ENCODE measurements around the gene PALM2AKAP2. TPM values are rescaled to one million over a fixed set of nuclear protein-coding genes. Genes with fewer than 3 reads are reported as not detected.
A peak's percentile ranks its signal among the peaks of the same experiment; 100 is the strongest.

The PALM2AKAP2 gene
- total and polyA plus RNA-seq, 2 donors from 2014 or later = 0.26 to 10.6 TPM

DNA sequence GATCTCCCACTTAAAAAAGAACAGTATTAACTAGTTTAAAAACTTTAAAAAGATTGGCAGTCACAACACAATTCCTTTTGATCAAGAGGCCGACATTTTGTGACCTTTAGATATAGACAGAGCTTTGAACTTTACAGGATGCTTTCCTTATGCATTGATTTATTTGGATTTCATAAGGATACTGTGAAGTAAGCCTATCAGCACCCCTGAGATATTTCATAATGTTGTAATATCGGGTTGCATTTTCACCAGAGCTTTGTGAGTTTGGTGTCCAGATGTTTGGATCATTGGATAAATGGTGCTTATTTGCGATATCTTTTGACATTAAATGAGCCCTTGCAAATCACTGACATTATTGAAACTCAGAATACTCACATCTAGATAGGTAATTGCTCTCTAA, 7.7 kb downstream of the PALM2AKAP2 start:
- no peak overlapping the region for H3K27ac ChIP-seq (ENCODE audit: low read depth in 2 of 2, low read length in 2 of 2)
- H3K4me3 ChIP-seq (ENCODE audit: low read length in 3 of 3) = no peak overlapping the region
- intact Hi-C loops (cut with DNase I) = no loop called here
- no peaks in the 10 kb centered on the region for H3K27me3 ChIP-seq (ENCODE audit: control insufficient read depth, insufficient read depth, low read length)
- FAIRE-seq (no peak), DNase-seq (no peak)
- no peaks in the 10 kb centered on the region for H3K9me3 ChIP-seq (ENCODE audit: control insufficient read depth in 2 of 3, insufficient read depth in 1 of 3, low read length in 3 of 3)
- peaks cover 0 to 11% (median 5%) of the 10 kb centered on the region in 3 donors for H3K4me1 ChIP-seq (ENCODE audit: control insufficient read depth in 2 of 3, insufficient read depth in 2 of 3, low read depth in 1 of 3, low read length in 3 of 3)
- no peaks in the 10 kb centered on the region for H3K36me3 ChIP-seq (ENCODE audit: control insufficient read depth in 2 of 3, insufficient read depth in 3 of 3, low read length in 3 of 3)
- TF ChIP-seq, protein P1, sequence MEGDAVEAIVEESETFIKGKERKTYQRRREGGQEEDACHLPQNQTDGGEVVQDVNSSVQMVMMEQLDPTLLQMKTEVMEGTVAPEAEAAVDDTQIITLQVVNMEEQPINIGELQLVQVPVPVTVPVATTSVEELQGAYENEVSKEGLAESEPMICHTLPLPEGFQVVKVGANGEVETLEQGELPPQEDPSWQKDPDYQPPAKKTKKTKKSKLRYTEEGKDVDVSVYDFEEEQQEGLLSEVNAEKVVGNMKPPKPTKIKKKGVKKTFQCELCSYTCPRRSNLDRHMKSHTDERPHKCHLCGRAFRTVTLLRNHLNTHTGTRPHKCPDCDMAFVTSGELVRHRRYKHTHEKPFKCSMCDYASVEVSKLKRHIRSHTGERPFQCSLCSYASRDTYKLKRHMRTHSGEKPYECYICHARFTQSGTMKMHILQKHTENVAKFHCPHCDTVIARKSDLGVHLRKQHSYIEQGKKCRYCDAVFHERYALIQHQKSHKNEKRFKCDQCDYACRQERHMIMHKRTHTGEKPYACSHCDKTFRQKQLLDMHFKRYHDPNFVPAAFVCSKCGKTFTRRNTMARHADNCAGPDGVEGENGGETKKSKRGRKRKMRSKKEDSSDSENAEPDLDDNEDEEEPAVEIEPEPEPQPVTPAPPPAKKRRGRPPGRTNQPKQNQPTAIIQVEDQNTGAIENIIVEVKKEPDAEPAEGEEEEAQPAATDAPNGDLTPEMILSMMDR (IDR thresholded peaks at IDR 0.05; ENCODE audit: borderline replicate concordance, extremely low read depth, insufficient read depth) = no peak
- no peak overlapping the region for H3K9ac ChIP-seq (ENCODE audit: low read length in 3 of 3)

DNA sequence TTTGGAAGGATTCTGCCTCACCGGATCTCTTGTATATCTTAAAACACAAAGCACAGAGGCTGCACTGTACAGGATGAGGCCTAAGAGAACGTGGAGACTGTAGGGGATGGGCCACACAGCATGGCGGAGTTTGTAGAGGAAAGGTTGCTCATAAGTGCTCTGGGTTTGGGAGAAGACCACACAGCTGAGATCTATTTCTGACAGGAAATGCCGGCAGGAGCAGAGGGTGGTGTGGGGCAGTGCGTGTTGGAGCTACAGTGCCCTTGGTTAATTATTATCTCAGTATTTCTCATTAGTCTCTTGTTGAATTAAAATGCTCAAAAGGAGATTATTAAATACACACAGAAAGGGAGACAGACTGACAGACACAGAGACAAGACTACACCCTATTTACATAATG, 9.6 kb downstream of the PALM2AKAP2 start:
- Histone ChIP-seq H3K9ac (ENCODE audit: low read length in 3 of 3) (peak overlapping the region in 1 of 3 donors; percentile 48), H3K27ac (ENCODE audit: low read depth in 2 of 2, low read length in 2 of 2) (no peak overlapping the region), H3K4me1 (ENCODE audit: control insufficient read depth in 2 of 3, insufficient read depth in 2 of 3, low read depth in 1 of 3, low read length in 3 of 3) (peaks cover 0 to 11% (median 5%) of the 10 kb centered on the region in 3 donors), H3K36me3 (ENCODE audit: control insufficient read depth in 2 of 3, insufficient read depth in 3 of 3, low read length in 3 of 3) (no peaks in the 10 kb centered on the region), H3K9me3 (ENCODE audit: control insufficient read depth in 2 of 3, insufficient read depth in 1 of 3, low read length in 3 of 3) (no peaks in the 10 kb centered on the region), H3K4me3 (ENCODE audit: low read length in 3 of 3) (peak overlapping the region in 1 of 3 donors; percentile 16), H3K27me3 (ENCODE audit: control insufficient read depth, insufficient read depth, low read length) (no peaks in the 10 kb centered on the region)
- DNase-seq (no peak), FAIRE-seq (no peak)
- TF ChIP-seq, protein P1 (IDR thresholded peaks at IDR 0.05; ENCODE audit: borderline replicate concordance, extremely low read depth, insufficient read depth) = no peak
- intact Hi-C loops (cut with DNase I) = no loop called here

DNA sequence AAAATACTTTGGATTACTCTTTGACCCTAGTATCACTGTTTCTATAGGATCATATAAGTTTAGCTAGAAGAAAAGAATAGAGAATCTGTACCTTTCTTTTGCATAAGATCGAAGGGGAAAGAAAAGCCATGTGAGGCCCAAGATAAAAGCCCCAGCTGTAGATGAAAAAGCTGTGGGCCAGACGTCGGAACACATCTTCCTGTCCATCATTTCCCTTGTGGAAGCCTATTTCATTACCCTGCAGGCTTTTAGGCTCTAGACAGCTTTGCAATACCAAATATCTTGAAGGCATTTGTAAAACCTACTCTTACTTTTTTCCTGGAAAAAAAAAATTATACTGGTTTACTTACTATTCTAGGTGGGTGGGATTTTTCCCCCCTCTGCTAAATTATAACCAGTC, 10.0 kb downstream of the PALM2AKAP2 start:
- no peak overlapping the region for H3K4me3 ChIP-seq (ENCODE audit: low read length in 3 of 3)
- H3K36me3 ChIP-seq (ENCODE audit: control insufficient read depth in 2 of 3, insufficient read depth in 3 of 3, low read length in 3 of 3) = no peaks in the 10 kb centered on the region
- intact Hi-C loops (cut with DNase I) = no loop called here
- TF ChIP-seq, protein P1 (IDR thresholded peaks at IDR 0.05; ENCODE audit: borderline replicate concordance, extremely low read depth, insufficient read depth) = no peak
- H3K9ac ChIP-seq (ENCODE audit: low read length in 3 of 3) = peak overlapping the region in 1 of 3 donors; percentile 48
- no peak for DNase-seq
- H3K27ac ChIP-seq (ENCODE audit: low read depth in 2 of 2, low read length in 2 of 2) = no peak overlapping the region
- no peaks in the 10 kb centered on the region for H3K9me3 ChIP-seq (ENCODE audit: control insufficient read depth in 2 of 3, insufficient read depth in 1 of 3, low read length in 3 of 3)
- FAIRE-seq = no peak
- H3K4me1 ChIP-seq (ENCODE audit: control insufficient read depth in 2 of 3, insufficient read depth in 2 of 3, low read depth in 1 of 3, low read length in 3 of 3) = peaks cover 0 to 11% (median 5%) of the 10 kb centered on the region in 3 donors
- H3K27me3 ChIP-seq (ENCODE audit: control insufficient read depth, insufficient read depth, low read length) = no peaks in the 10 kb centered on the region

Data from kidney (tissue), 14 donors.